HEK293 (cell line): ENCODE measurements around the gene EFCAB5.

Source experiments
- CTCF ChIP-seq: fragments of 450-650 bp; formaldehyde crosslinking; IDR thresholded peaks from 2 replicates; pipeline ENCODE4 v1.5.1; 2016; ENCODE audit warnings: missing biosample characterization, missing genetic modification characterization
- ELK4 ChIP-seq: IDR thresholded peaks from 2 replicates; pipeline ENCODE4 v1.6.1; 2011; ENCODE audit warnings: mild to moderate bottlenecking, low read depth, low read length, borderline replicate concordance
- GLI2 ChIP-seq: fragments of 450-650 bp; formaldehyde crosslinking; IDR thresholded peaks from 2 replicates; pipeline ENCODE4; 2017; ENCODE audit warnings: missing biosample characterization, missing genetic modification characterization, low read depth, borderline replicate concordance
- KLF17 ChIP-seq: fragments of 450-650 bp; formaldehyde crosslinking; IDR thresholded peaks from 2 replicates; pipeline ENCODE4 v1.5.1; 2016; ENCODE audit warnings: missing biosample characterization, missing genetic modification characterization
- REST ChIP-seq: fragments of 450-650 bp; formaldehyde crosslinking; IDR thresholded peaks from 2 replicates; pipeline ENCODE4 v1.5.1; 2016; ENCODE audit warnings: missing biosample characterization, missing genetic modification characterization
- TRIM28 ChIP-seq: IDR thresholded peaks from 2 replicates; pipeline ENCODE4 v1.6.1; 2011; ENCODE audit warnings: low read length, control low read depth, borderline replicate concordance
- ZBTB49 ChIP-seq: fragments of 450-650 bp; formaldehyde crosslinking; IDR thresholded peaks from 2 replicates; pipeline ENCODE4 v1.5.1; 2016; ENCODE audit warnings: missing biosample characterization, missing genetic modification characterization, low read depth
- ZBTB7A ChIP-seq: fragments of 450-650 bp; formaldehyde crosslinking; IDR thresholded peaks from 2 replicates; pipeline ENCODE4 v1.5.1; 2016; ENCODE audit warnings: low read depth, missing biosample characterization, missing genetic modification characterization
- ZFP3 ChIP-seq: fragments of 450-650 bp; formaldehyde crosslinking; IDR thresholded peaks from 2 replicates; pipeline ENCODE4 v1.5.1; 2016; ENCODE audit warnings: low read depth, missing biosample characterization, missing genetic modification characterization
- ZNF311 ChIP-seq: fragments of 450-650 bp; formaldehyde crosslinking; IDR thresholded peaks from 2 replicates; pipeline ENCODE4 v1.5.1; 2017; ENCODE audit warnings: missing biosample characterization, missing genetic modification characterization, borderline replicate concordance
- ZNF398 ChIP-seq: fragments of 450-650 bp; formaldehyde crosslinking; IDR thresholded peaks from 2 replicates; pipeline ENCODE4 v1.5.1; 2017; ENCODE audit warnings: missing biosample characterization, missing genetic modification characterization
- ZNF449 ChIP-seq: fragments of 450-650 bp; formaldehyde crosslinking; IDR thresholded peaks from 2 replicates; pipeline ENCODE4 v1.5.1; 2017; ENCODE audit warnings: missing biosample characterization, mild to moderate bottlenecking, missing genetic modification characterization, moderate library complexity
- ZNF639 ChIP-seq: fragments of 450-650 bp; formaldehyde crosslinking; IDR thresholded peaks from 2 replicates; pipeline ENCODE4 v1.5.1; 2016; ENCODE audit warnings: missing biosample characterization, missing genetic modification characterization

- no peak for TF ChIP-seq CTCF (tag by site-specific recombination)
- TF ChIP-seq ZFP3, result peak; percentile 87
- no peak for TF ChIP-seq ZNF639 (tag by site-specific recombination)
- no peak for TF ChIP-seq ZNF449 (tag by site-specific recombination)
- no peak for TF ChIP-seq GLI2 (tag by site-specific recombination)
- no peak for TF ChIP-seq ZNF311
- no peak for TF ChIP-seq ZNF398 (tag by site-specific recombination)
- TF ChIP-seq ZBTB7A (tag by site-specific recombination), result no peak
- no peak for TF ChIP-seq KLF17
- no peak for TF ChIP-seq ZBTB49 (tag by site-specific recombination)
- TF ChIP-seq REST (tag by site-specific recombination), result no peak
- no peak; the same call in 1 of the 2 replicates for TF ChIP-seq TRIM28
- TF ChIP-seq ELK4, result no peak
These were observed 154.2 kb downstream of the EFCAB5 start for GRCh38 chr17:30095507-30096244.
